B cell (primary cell): Measurements from ENCODE around the gene P2RY6. TPM values are rescaled to one million over a fixed set of nuclear protein-coding genes. Genes with fewer than 3 reads are reported as not detected.

ENCODE experiments used
- ATAC-seq: fragments of 200-7000 bp; cut with Tn5 transposase; one replicate; pipeline ENCODE4 v1.10.0; 2021; ENCODE audit warnings: low read depth, mild to moderate bottlenecking, moderate number of reproducible peaks, moderate library complexity
- CTCF ChIA-PET: fragments of 350-600 bp; sonication (Branson Sonifier 250); formaldehyde crosslinking; loops from one replicate; lab custom pipeline; 2021; ENCODE audit warnings: antibody characterized with exemption, inconsistent platforms; lab: Charles Lee
- POLR2A ChIA-PET: fragments of 350-600 bp; sonication (Branson Sonifier 250); formaldehyde crosslinking; loops from one replicate; lab custom pipeline; 2021; ENCODE audit warnings: antibody characterized with exemption; lab: Charles Lee
- DNase-seq: peaks from one replicate; pipeline ENCODE4 v3.0.0; 2013
- H2AFZ ChIP-seq: 2 replicates; pipeline ENCODE4 v1.6.1; 2012; ENCODE audit warnings: mild to moderate bottlenecking, low read depth, low read length; ENCODE audit not compliant: insufficient read depth, poor library complexity, severe bottlenecking
- H3K27ac ChIP-seq, 2 donors: 1 replicate in 1 of 2; 2 replicates in 1 of 2; pipeline ENCODE4 v1.5.1; 2012 to 2013; ENCODE audit warnings: low read length in 2 of 2, mild to moderate bottlenecking in 2 of 2, moderate library complexity in 1 of 2
- H3K27me3 ChIP-seq, 4 experiments: fragments of 200-600 bp in 1 of 4; sonication (generic) in 1 of 4; replicated peaks in 1 of 4; 1 replicate in 2 of 4; 2 replicates in 2 of 4; pipeline versions ENCODE4 v1.6.1 to v1.7.0; 2013 to 2016; ENCODE audit warnings: low read length in 3 of 4, mild to moderate bottlenecking in 2 of 4, mixed read lengths in 1 of 4, moderate library complexity in 1 of 4; ENCODE audit not compliant: insufficient read depth in 4 of 4, control insufficient read depth in 3 of 4; ENCODE audit errors: control extremely low read depth in 1 of 4
- H3K36me3 ChIP-seq, 2 experiments: replicated peaks in 1 of 2; 1 replicate in 1 of 2; 2 replicates in 1 of 2; pipeline versions ENCODE4 v1.6.1 to v1.7.1; 2013; ENCODE audit warnings: low read length in 1 of 2; ENCODE audit not compliant: insufficient read depth in 2 of 2, control insufficient read depth in 1 of 2; ENCODE audit errors: control extremely low read depth in 1 of 2, extremely low read depth in 1 of 2
- H3K4me1 ChIP-seq, 2 donors: fragments of 200-600 bp in 1 of 2; sonication (generic) in 1 of 2; 1 replicate in 1 of 2; 2 replicates in 1 of 2; pipeline versions ENCODE4 v1.5.1 to v1.6.1; 2013 to 2017; ENCODE audit warnings: low read length in 2 of 2; ENCODE audit not compliant: control insufficient read depth in 2 of 2, insufficient read depth in 2 of 2
- H3K4me2 ChIP-seq: replicated peaks from 2 replicates; pipeline ENCODE3; 2012; ENCODE audit warnings: mild to moderate bottlenecking, low read depth, low read length; ENCODE audit not compliant: poor library complexity, severe bottlenecking
- H3K4me3 ChIP-seq, 5 experiments: fragments of 200-600 bp in 1 of 5; sonication (generic) in 1 of 5; 1 replicate in 3 of 5; 2 replicates in 2 of 5; pipeline versions ENCODE4 v1.5.1 to v1.7.0; 2011 to 2016; ENCODE audit warnings: low read length in 4 of 5, mild to moderate bottlenecking in 4 of 5, low read depth in 2 of 5, control low read depth in 1 of 5, moderate library complexity in 1 of 5; ENCODE audit not compliant: insufficient read depth in 1 of 5; ENCODE audit errors: control extremely low read depth in 1 of 5, extremely low read depth in 1 of 5
- H3K79me2 ChIP-seq: fragments of 200-600 bp; sonication (generic); one replicate; pipeline ENCODE4 v1.6.0; 2016; ENCODE audit warnings: low read length; ENCODE audit not compliant: control insufficient read depth, insufficient read depth
- H3K9ac ChIP-seq: fragments of 200-600 bp; sonication (generic); 2 replicates; pipeline ENCODE4 v1.6.1; 2017; ENCODE audit warnings: mild to moderate bottlenecking, low read length, moderate library complexity
- H3K9me3 ChIP-seq, 3 donors: one replicate each; pipeline versions ENCODE4 v1.6.1 to v1.7.1; 2013; ENCODE audit warnings: low read length in 2 of 3; ENCODE audit not compliant: control insufficient read depth in 2 of 3, insufficient read depth in 1 of 3; ENCODE audit errors: control extremely low read depth in 1 of 3
- H4K20me1 ChIP-seq: 2 replicates; pipeline ENCODE4 v1.6.0; 2012; ENCODE audit warnings: mild to moderate bottlenecking, low read length; ENCODE audit not compliant: insufficient read depth, control insufficient read depth, poor library complexity, severe bottlenecking
- H3K27ac Mint-ChIP-seq: one replicate; pipeline ENCODE4 v1.8.0; 2021; ENCODE audit warnings: mixed read lengths
- H3K27me3 Mint-ChIP-seq: one replicate; pipeline ENCODE4 v1.8.0; 2021; ENCODE audit warnings: mixed read lengths
- H3K4me1 Mint-ChIP-seq: one replicate; pipeline ENCODE4 v1.8.0; 2021; ENCODE audit warnings: mixed read lengths
- H3K4me3 Mint-ChIP-seq: one replicate; pipeline ENCODE4 v1.8.0; 2021; ENCODE audit warnings: mixed read lengths
- H3K9me3 Mint-ChIP-seq: one replicate; pipeline ENCODE4 v1.8.0; 2022; ENCODE audit warnings: mixed read lengths; ENCODE audit not compliant: insufficient read depth
- EZH2 ChIP-seq: IDR thresholded peaks from 2 replicates; pipeline ENCODE4 v1.6.1; 2012; ENCODE audit warnings: borderline replicate concordance, low read depth, mild to moderate bottlenecking, moderate library complexity, low read length; ENCODE audit not compliant: insufficient read depth, poor library complexity, severe bottlenecking
- WGBS: methylation state at CpG from one replicate; pipeline ENCODE4 v1.1.5; 2013; ENCODE audit warnings: missing lambda C conversion rate; ENCODE audit not compliant: insufficient coverage; 5-methylcytosine and 5-hydroxymethylcytosine counted together
- intact Hi-C: fragments of 100-400 bp; cut with micrococcal nuclease; formaldehyde crosslinking; loops from one replicate; pipeline ENCODE4 v1.10.0; 2022
- polyA plus RNA-seq: library from polyadenylated mRNA; depleted of rRNA; stranded (reverse); fragments of >200 nt; gene quantifications from 2 replicates; pipeline ENCODE4 v1.2.3, GENCODE V29; 2012
- total RNA-seq, 2 donors: library from RNA; stranded (reverse); fragments of 120-200 nt in 1 of 2; gene quantifications; 1 replicate in 1 of 2; 2 replicates in 1 of 2; pipeline versions ENCODE4 v1.2.3 to v1.2.4, GENCODE V29; 2013 to 2022
- TF ChIP-seq, protein P1 (sequence below): fragments of 200-600 bp; IDR thresholded peaks from one replicate; pipeline ENCODE4 v1.8.0; 2022; ENCODE audit warnings: antibody characterized with exemption, mild to moderate bottlenecking

The P2RY6 gene
- total and polyA plus RNA-seq, 2 donors (not counting 1 experiment from before 2014, with no cell fraction given) = 0.25 TPM; not detected in 1

DNA sequence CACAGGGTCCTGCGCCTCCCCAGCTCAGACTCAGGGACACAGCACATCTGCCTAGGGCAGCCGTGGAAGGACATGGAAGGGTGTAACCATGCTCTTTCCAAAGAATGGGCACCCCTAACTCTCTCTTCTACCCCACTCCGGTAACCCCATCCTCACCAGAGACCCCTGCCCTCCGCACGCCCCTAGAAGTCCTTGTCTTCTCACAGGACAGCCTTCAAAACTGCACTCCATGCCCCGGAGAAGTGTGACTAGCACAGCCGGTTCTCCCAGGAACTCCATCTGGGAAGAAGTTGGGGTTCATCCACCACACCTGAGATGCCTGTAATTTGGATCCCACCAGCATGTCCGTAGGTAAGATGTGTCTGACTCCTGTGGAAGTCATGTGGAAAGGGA lies 29.0 kb upstream of the P2RY6 start:
- Histone ChIP-seq H3K36me3 (no peaks in the 10 kb centered on the region), H3K27ac (no peak overlapping the region), H3K4me1 (peaks cover 4 to 7% of the 10 kb centered on the region in 2 donors), H3K79me2 (no peaks in the 10 kb centered on the region), H3K27me3 (peaks cover 0 to 2% (median 0%) of the 10 kb centered on the region in 4 experiments), H4K20me1 (no peaks in the 10 kb centered on the region), H3K9ac (no peak overlapping the region), H3K4me2 (no peak overlapping the region), H3K4me3 (no peak overlapping the region), H2AFZ (no peak overlapping the region), H3K9me3 (no peaks in the 10 kb centered on the region)
- DNase-seq (no peak), ATAC-seq (no peak)
- POLR2A ChIA-PET = interaction anchor here (0.7 to 1.6 kb wide), 3 partner anchors 54 to 521 kb away, joined by 4 to 6 read pairs (median 5); no protein-coding TSS in a partner anchor
- H3K9me3 Mint-ChIP-seq = no peaks in the 10 kb centered on the region
- no peak overlapping the region for H3K27ac Mint-ChIP-seq
- H3K4me1 Mint-ChIP-seq = peaks cover 6% of the 10 kb centered on the region
- TF ChIP-seq, protein P1, sequence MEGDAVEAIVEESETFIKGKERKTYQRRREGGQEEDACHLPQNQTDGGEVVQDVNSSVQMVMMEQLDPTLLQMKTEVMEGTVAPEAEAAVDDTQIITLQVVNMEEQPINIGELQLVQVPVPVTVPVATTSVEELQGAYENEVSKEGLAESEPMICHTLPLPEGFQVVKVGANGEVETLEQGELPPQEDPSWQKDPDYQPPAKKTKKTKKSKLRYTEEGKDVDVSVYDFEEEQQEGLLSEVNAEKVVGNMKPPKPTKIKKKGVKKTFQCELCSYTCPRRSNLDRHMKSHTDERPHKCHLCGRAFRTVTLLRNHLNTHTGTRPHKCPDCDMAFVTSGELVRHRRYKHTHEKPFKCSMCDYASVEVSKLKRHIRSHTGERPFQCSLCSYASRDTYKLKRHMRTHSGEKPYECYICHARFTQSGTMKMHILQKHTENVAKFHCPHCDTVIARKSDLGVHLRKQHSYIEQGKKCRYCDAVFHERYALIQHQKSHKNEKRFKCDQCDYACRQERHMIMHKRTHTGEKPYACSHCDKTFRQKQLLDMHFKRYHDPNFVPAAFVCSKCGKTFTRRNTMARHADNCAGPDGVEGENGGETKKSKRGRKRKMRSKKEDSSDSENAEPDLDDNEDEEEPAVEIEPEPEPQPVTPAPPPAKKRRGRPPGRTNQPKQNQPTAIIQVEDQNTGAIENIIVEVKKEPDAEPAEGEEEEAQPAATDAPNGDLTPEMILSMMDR = no peak
- TF ChIP-seq EZH2 = no peak
- peaks cover 3% of the 10 kb centered on the region for H3K27me3 Mint-ChIP-seq
- CTCF ChIA-PET = interaction anchor here (0.7 to 14.1 kb wide), 15 partner anchors 15 to 449 kb away, joined by 3 to 281 read pairs (median 3); partner anchors contain the start of gene STARD10
- no peak overlapping the region for H3K4me3 Mint-ChIP-seq
- intact Hi-C loops = loop anchor here (2.0 kb wide), 1 partner anchor 46 kb away; no protein-coding TSS in a partner anchor
- 88% methylated on average over 6 of the region's 8 CpGs for WGBS

DNA sequence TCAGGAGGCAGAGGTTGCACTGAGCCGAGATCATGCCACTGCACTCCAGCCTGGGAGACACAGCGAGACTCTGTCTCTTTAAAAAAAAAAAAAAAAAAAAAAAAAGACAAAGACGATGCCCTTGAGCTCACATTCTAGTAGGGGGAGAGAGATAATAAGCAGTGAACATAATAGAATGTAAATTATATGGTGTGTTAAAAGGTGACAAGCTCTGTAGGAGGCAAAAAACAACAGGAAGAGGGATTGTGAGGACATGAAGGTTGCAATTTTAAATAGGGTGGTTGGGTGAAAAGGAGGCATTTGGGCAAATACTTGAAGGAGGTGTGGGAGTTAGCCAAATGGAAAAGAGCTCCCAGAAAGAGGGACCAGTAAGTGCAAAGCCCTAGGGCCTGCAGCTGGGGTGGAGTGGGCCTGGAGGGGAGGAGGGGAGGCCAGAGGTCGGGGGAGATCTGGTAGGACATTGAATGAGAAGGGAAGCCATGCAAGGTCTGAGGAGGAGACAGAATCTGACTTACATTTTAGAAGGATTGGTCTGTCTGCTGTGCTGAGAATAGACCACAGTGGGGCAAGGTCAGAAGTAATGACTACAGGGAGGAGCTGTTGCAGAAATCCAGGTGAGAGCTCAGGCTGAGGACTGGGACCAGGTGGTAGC lies 27.4 kb upstream of the P2RY6 start:
- Histone ChIP-seq H3K36me3 (no peaks in the 10 kb centered on the region), H4K20me1 (no peaks in the 10 kb centered on the region), H3K79me2 (no peaks in the 10 kb centered on the region), H3K27ac (no peak overlapping the region), H3K4me2 (no peak overlapping the region), H2AFZ (no peak overlapping the region), H3K9ac (no peak overlapping the region), H3K4me1 (peaks cover 4 to 7% of the 10 kb centered on the region in 2 donors), H3K27me3 (peaks cover 0 to 2% (median 0%) of the 10 kb centered on the region in 4 experiments), H3K9me3 (no peaks in the 10 kb centered on the region), H3K4me3 (no peak overlapping the region)
- ChIA-PET CTCF (interaction anchor here (0.7 to 14.1 kb wide), 9 partner anchors 11 to 650 kb away, joined by 3 to 281 read pairs (median 4); no protein-coding TSS in a partner anchor), POLR2A (interaction anchor here (0.6 to 0.7 kb wide), 3 partner anchors 8 to 558 kb away, joined by 3 to 12 read pairs (median 3); no protein-coding TSS in a partner anchor)
- Mint-ChIP-seq H3K27me3 (peaks cover 3% of the 10 kb centered on the region), H3K4me1 (peaks cover 12% of the 10 kb centered on the region), H3K9me3 (no peaks in the 10 kb centered on the region), H3K4me3 (no peak overlapping the region), H3K27ac (no peak overlapping the region)
- ATAC-seq (no peak), DNase-seq (no peak)
- intact Hi-C loops = no loop called here
- 64% methylated on average over 1 of the region's 4 CpGs for whole genome bisulfite sequencing
- no peak for TF ChIP-seq EZH2
- TF ChIP-seq, protein P1 = no peak
